GM04503 (cell line): ENCODE results near the gene PALM2AKAP2.

ENCODE experiments used
- DNase-seq: peaks from one replicate; pipeline ENCODE4 v3.0.0-alpha.2; 2012; ENCODE audit warnings: low read depth

Gene PALM2AKAP2

DNA sequence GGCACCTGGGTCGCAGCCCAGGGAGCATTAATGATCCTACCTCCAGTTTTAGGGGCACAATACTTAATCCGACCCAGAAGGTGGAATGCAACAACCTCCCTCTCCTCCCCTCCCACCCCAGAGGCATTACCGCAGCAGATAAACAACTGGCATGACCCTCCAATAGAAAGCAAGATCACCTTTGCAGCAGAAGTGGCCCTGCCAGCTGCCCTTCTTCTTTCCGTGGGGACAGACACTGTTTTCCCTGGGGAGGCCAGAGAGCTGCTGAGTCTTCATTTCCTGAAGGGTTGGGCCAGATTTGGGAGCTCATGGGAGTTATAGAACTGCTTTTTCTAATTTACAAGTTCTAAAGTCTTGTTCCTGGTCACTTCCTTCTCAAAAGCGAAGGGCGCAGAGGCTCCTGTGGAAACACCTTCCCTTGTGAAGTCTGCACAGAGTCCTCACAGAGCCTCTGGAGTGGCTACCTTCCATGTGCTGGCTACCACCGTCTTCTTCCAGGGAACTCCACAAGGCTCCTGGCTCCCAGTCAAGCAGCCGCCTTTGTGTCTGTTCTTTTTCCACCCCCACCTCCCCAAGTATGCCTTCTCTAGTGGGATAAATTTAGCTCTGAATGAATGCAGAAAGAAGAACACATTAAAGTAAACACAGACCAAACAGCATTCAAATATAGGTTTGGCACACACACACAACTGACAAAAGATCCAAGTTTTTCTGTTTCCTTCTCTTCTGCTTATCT, 8.0 kb upstream of the PALM2AKAP2 start:
- no peak for DNase-seq

DNA sequence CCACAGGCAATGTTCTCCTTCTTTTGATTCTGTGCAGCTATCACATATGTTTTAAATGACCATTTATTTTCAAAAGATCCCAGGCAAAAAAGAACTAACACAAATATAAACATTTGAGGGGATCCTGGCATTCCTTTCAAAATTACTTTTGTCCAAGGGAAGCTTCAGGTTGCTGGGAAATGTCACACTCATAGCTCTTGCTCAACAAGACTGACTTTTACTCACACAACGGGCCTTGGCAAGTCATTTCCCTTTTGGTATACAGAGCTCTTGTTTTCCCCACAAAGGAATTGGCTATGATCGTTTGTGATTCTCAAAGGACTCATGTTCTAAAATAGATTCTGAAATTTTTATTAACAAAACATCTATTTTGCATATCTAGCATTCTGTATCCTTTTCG, 4.5 kb upstream of the PALM2AKAP2 start:
- DNase-seq: no peak

DNA sequence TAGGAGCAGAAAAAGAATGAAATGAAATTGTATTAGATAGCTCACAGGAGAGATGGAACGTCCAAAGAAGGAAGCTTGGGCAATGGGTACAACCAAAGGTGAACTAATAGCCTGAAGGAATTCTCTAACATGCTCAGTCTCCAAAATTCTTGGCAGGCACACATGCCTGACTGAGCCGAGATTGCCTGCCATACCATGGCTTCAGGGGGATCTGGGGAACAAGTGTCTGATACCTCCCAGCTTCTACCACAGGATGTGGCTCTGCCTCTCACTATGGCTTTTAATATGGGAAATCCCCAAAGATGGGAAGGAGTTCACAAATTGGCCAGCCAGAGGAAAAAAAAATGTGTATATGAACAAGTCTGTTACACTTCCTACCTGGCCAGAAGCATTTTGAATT, 3.6 kb upstream of the PALM2AKAP2 start:
- DNase-seq: no peak

DNA sequence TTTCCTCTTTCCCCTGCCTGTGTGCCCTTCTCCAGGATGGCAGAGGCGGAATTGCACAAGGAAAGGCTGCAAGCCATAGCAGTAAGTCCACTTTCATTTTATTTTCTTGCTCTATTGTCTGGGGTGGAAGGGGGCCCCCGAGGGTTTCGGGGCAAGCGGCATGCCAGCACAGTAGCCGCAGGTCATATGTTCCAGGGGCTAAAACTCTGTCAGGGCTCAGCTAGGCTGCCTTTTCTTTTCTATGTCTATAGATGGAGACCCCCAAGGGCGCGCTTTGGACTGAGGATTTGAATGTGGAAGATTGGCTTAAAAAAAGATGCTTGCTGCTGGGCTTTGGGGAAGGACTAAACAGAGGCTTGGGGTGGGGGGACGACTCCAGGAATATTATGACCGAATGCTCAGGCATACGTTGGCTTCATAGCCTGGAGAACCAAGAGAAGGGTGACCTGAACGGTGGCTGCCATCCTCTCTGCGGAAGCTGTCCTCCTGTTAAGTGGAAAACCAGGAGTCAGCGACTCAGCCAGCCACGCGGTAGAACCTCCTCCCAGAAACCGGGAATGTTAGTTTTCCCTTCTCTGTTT, 545 bp downstream of the PALM2AKAP2 start:
- no peak for DNase-seq

DNA sequence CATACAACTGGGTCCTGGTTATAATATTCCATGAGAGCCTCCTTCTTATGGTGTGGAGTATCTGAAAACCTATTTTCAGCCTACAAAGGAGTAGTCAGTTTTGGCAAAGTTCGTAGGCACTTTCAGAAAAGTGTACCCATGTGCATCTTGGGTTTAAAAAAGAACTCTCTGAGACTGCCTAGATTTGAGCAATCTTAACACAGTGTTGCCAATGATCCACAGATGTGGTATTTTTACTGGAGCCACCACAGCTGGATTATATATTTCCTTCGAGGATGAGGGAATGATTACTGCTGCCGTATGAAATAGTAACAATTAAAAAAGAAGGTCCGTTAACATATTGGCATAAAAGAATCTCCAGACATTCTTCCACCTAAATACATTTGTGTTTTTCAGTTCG, 1.1 kb downstream of the PALM2AKAP2 start:
- no peak for DNase-seq

DNA sequence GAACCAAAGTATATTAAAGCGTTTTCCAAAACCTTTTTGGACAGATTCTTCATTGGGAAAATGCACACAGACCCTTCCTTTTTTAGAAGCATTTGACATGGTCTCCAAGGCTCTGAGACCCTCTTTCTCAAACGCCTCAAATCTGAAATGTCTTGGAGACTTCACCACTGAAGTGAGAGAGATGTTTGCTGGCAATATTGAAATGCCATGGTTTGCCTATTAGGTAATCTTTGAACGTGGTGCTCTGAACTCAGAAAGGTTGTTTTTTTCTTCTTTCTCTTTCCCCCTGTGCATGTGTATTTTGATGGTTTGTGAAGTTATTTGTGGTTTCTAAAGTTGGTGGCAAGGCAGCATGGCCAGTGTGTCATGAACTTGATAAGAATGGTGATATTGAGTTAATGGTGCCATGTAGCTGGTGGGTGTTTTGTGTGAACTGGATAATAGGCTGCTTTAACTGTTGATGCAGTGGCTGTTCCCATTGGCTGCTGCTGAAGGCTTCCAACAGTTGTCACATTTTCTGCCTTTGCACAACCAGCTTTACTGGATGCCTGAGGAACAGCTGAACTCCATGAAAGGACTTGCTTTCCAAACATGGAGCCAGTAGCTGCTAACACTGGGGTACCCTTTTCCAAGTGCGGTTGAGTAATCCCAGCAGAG, 1.7 kb downstream of the PALM2AKAP2 start:
- DNase-seq: no peak

DNA sequence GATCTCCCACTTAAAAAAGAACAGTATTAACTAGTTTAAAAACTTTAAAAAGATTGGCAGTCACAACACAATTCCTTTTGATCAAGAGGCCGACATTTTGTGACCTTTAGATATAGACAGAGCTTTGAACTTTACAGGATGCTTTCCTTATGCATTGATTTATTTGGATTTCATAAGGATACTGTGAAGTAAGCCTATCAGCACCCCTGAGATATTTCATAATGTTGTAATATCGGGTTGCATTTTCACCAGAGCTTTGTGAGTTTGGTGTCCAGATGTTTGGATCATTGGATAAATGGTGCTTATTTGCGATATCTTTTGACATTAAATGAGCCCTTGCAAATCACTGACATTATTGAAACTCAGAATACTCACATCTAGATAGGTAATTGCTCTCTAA, 7.7 kb downstream of the PALM2AKAP2 start:
- DNase-seq: no peak

DNA sequence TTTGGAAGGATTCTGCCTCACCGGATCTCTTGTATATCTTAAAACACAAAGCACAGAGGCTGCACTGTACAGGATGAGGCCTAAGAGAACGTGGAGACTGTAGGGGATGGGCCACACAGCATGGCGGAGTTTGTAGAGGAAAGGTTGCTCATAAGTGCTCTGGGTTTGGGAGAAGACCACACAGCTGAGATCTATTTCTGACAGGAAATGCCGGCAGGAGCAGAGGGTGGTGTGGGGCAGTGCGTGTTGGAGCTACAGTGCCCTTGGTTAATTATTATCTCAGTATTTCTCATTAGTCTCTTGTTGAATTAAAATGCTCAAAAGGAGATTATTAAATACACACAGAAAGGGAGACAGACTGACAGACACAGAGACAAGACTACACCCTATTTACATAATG, 9.6 kb downstream of the PALM2AKAP2 start:
- DNase-seq: no peak

DNA sequence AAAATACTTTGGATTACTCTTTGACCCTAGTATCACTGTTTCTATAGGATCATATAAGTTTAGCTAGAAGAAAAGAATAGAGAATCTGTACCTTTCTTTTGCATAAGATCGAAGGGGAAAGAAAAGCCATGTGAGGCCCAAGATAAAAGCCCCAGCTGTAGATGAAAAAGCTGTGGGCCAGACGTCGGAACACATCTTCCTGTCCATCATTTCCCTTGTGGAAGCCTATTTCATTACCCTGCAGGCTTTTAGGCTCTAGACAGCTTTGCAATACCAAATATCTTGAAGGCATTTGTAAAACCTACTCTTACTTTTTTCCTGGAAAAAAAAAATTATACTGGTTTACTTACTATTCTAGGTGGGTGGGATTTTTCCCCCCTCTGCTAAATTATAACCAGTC, 10.0 kb downstream of the PALM2AKAP2 start:
- DNase-seq: no peak

DNA sequence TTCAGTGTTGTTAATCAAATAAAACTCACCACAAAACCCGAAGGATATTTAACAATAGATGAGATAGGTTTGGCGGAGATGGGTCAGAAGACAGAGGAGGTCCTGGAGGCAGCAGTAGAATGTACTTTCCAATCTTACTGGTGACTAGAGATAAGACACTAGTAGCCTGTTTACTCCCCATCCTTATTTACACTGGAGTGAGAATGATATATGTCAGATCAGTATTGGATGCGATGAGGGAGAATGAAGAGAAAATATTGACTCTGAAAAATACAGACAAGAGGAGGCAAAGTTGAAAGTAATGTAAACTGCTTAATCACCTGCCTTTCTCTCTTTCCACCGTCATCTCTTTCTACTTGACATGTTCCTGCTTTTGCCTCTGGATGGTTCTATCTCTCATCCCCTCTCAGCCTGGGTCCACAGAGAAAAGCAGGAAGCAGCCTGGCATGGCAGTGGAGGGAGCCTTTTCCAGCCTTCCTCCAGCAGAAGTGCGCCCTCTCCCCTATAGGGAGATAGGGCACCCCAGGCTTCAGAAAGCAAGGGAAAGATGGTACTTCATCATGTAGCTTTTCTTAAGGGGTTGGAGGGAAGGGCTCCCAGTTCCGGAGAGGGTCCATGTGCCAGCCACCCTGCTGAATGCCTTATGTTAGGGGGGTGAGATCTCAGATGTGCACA, 11.1 kb downstream of the PALM2AKAP2 start:
- DNase-seq: no peak

DNA sequence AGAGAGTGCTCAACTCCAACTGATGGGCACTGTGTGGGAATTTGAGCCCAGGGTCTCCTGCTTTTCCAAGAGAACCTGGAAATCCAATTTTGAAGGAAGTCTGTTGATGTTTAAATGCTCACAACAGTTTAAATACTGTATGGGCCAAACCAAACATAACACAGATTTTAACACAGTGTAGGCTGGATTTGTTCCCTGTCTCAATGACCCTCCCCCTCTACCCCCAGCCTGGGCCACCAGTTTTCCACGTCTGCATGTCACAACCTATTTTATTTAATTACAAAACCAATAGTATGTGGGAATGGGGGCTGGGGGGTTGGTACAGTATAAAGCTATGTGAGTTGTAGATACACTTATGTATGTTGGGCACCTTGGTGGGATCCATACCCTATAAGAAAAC, 11.7 kb downstream of the PALM2AKAP2 start:
- DNase-seq: no peak

DNA sequence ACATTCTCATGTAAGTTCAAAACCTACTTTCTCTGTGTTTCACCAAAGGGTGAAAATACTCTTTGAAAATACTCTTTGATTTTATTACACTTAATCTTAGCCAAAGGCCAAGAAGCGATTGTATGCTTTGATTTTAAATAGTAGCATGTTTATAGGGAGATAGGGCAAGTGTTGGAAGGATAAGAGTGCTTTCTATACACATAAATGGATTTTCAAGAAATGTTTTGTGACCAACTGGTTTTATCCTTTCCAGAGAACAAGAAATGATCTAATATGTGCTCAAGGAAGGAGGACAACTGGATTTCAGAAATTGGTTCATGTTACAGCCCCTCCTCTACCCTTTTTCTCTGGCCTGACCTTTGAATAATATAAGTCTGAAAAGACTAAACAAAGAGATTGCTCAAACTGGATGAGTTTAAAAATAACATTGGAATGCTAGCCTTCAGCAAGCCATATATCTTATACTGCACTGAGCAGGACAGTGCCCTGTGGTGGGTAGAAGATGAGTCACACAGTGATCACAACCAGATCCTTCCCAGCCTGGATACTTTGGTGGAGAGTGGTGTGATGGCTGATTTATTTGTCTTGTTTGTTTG, 13.1 kb downstream of the PALM2AKAP2 start:
- DNase-seq: peak; percentile 90

DNA sequence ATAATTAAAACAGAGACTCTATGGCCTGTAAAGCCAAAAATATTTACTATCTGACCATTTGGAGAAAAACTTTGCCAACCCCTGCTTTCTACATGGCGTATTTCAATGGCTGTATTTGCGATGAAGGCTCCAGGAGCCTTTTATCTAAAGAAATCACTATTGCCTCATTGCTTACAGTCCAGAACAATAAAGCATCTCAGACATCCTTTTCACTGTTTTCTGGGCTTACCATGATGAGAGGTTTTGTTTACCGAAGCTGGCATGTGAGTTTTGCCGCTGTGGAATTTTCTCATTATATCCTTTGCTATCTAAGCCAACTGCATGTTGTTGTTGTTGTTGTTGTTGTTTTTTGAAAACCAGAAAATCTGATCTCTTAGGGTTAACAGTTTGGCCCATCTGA, 13.9 kb downstream of the PALM2AKAP2 start:
- DNase-seq: no peak

DNA sequence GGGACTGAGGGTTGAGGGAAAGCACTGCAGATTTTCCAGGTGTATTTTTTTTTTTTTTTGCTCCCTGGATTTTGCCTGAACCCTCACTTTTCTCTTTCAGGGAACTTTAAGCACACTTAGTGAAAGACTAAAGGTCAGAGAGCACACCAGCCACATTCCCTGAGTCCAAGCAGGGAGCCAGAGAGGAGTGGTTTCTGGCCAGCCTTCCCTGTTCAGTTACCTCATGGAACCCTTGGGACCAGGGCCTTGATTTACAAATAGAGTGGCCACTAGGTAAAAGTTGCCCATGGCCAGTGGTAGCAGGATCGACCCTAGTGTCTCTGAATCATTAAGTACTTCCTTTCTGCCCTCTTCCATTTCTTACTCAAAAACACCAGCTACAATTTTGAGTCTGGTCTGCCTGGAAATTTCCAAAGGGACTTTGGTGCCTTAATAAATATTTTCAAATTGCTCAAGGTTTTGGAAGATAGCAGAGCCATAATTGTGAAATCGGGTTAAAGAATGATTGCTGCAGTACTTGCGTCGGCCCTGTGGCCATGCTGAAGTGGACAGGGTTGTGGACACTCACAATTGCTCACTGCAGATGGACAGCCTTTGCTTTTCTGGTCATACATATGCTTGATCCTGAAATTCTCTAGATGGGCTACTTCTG, 14.5 kb downstream of the PALM2AKAP2 start:
- DNase-seq: no peak

DNA sequence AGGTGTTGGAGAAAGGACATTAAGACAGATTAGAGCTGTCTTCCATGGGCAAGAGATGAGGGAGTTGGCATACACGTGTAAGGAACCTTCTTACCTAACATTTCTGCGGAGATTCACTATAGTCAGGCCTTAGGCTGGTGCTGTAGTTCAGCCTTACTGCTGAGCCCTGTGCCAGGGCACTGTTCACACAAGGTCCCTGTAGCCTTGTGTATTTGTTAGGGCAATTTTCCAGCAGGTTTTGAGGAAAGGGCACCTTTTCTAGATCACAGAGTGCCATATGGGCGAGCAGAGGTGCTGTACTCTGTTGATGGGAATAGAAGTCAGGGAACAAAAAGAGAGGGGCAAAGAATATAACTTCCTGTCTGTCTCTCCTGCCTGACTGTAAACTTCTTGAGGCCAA, 15.6 kb downstream of the PALM2AKAP2 start:
- DNase-seq: no peak

DNA sequence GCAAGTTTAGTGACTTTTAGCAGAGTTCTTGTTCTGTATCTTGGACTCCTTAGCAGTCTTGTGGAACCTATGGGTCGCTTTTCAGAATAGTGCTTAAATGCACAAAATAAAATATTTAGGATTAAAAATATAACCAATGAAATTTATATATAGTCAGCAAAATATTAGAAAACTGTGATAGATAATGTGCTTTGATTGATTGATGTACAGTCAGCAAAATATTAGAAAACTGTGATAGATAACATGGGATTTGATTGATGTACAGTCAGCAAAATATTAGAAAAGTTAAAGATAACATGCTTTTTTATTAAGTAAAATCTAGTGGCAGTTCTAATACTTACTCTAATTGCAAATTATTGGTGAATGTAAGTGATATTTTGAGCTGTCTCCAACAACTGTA, 16.1 kb downstream of the PALM2AKAP2 start:
- no peak for DNase-seq

DNA sequence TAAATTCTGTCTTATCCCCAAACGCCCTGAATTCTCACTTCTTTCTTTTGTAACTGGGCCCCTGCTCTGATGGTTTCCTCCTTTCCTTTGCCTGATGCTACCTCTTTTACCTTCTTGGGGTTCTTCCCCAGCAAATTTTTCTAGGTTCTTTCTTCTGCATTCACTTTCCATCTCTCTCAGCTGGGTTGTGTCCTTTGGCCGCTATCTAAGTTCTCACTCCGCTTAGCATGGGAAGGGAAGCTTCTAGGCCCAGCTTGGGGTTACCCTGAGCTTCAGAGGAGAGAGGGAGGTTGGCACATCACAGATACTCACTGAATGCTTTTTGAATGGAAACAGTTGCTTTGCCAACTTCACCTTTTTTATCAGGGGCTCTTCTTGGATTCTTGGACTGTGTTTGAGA, 17.0 kb downstream of the PALM2AKAP2 start:
- no peak for DNase-seq

DNA sequence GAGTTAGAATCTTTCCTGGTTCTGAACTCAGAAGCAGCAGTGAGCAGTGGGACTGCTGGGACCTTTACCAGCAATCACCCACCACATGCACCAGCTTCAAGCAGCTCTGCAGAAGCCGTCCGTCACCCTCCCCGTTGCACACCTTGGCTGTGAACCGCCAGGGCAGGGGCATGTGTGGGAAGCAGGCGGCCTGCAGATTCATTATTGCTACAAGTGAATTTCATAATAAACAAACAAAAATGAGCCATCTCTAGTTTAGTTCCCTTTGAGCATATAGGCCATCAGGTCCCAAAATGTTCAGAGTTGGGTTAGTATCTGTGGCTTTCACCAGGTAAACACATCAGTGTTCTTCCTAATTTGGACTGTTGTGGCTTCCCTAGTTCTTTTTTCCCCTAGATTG, 17.5 kb downstream of the PALM2AKAP2 start:
- DNase-seq: no peak

DNA sequence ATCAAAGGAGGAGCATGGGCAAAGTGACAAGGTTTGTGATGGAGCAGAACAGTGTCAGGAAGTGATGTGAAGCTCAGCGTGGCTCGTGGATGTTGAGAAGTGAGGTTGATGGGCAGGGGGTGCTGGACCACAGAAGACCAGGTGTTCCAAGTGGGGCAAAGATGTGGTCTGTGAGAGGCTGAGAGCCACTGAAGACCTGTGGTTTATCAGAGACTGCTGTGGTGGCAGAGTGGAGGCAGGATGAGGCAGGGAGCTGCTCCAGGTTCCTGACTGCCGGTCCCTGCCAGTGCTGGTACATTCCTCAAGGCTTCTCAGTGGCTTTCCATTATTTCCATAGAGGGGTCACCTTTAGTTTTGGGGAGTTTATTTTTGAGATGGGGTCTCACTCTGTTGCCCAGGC, 19.1 kb downstream of the PALM2AKAP2 start:
- DNase-seq: no peak

DNA sequence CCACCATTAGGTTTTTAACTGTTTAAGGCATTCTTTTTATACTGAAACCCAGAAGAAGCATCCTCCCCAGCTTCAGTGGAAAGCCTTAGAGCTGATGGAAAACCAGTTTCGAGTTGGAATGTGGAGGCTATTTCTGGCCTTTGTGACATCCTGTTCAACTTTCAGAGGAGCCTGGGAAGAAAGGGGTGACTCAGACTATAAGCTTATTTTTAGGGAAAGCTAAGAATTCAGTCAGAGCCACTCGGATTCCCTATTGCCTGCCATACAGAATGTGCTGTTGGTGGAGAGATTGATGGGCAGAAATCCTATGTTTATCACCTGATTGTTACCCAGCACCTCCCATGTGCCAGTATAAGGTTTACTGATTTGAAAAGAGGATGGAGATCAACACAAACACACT, 19.8 kb downstream of the PALM2AKAP2 start:
- peak; percentile 60 for DNase-seq

DNA sequence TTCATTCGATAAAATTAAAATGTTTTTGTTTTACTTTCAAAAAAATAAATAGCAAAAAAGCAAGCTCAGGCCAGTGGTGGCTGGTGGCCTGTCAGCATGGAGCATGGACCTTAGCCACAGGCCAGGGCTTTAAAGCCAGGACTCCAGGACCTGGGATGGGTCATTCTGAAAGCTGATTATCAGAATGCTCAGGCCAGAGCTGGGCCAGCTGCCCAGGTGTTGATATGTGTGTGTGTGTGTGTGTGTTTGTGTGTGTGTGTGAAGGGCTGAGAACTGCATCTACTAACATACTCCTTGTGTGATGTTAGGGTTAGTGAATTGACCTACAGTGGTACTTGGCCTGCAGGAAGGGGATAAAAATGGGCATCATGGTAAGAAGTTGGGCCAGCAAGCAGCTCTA, 21.5 kb downstream of the PALM2AKAP2 start:
- no peak for DNase-seq

DNA sequence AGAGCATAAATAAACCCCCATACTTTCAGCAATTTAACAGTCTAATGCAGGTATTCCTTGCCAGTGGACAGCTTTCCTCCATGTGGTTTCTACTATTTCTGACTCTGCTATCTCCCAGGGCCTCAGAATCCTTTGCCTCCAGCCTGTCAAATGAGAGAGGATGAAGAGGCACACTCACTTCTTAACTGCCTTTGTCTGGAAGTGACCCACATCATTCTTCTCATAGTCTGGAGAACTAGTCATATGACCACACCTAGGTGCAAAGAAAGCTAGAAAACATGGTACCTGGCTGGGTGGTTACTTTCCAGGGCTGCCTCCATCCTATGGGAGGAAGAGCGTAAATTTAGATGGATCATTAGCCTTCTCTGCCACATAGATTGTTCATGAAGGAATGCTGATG, 22.5 kb downstream of the PALM2AKAP2 start:
- DNase-seq: no peak
